OCI-LY7 (cell line): ENCODE data around the gene RFX7.

Experiments
- CTCF ChIP-seq: fragments of 200-600 bp; sonication (generic); conservative IDR thresholded peaks from 2 replicates; pipeline ENCODE4 v1.5.1; 2014; ENCODE audit warnings: mild to moderate bottlenecking, antibody characterized with exemption, low read length, moderate library complexity, mixed read lengths
- EZH2phosphoT487 ChIP-seq: fragments of 200-600 bp; sonication (generic); IDR thresholded peaks from 2 replicates; pipeline ENCODE4 v1.6.1; 2018; ENCODE audit warnings: low read depth, borderline replicate concordance, mild to moderate bottlenecking, mixed run types, antibody characterized with exemption, low read length, moderate library complexity, mixed read lengths

GRCh38 chr15:56249092-56249491, 5.4 kb upstream of the RFX7 start:
- peak; percentile 72 for TF ChIP-seq CTCF
- no peak for TF ChIP-seq EZH2phosphoT487
